ENCODE results near the gene TAF10.

TAF10 gene

GRCh38 chr11:6612213-6613041 is at the start of gene TAF10:
Gene TAF10 (minus strand): TSS chr11:6612216. CDS start chr11:6612189, 27 bp downstream.
- DNase-seq, result peak; percentile 97

GRCh38 chr11:6660712-6661111 is 48.7 kb upstream of the TAF10 start:
- no peak for DNase-seq

GRCh38 chr11:6658647-6659046 is 46.6 kb upstream of the TAF10 start:
- DNase-seq, result no peak

- no peak for DNase-seq
Observed at GRCh38 chr11:6657346-6657745, 45.3 kb upstream of the TAF10 start.

- DNase-seq, result no peak
Observed at GRCh38 chr11:6656936-6657335, 44.9 kb upstream of the TAF10 start.

GRCh38 chr11:6656584-6656915 is 44.5 kb upstream of the TAF10 start:
- DNase-seq, result no peak

GRCh38 chr11:6655790-6656583 is 44.0 kb upstream of the TAF10 start, which contains the start of gene DCHS1:
Gene DCHS1 (minus strand): TSS chr11:6655809. CDS start chr11:6641613, 14,196 bp downstream.
- DNase-seq, result no peak

GRCh38 chr11:6655020-6655789 is 43.2 kb upstream of the TAF10 start:
- no peak for DNase-seq

GRCh38 chr11:6654281-6655019 is 42.4 kb upstream of the TAF10 start:
- DNase-seq, result no peak

- DNase-seq, result no peak
Observed at GRCh38 chr11:6653656-6654055, 41.6 kb upstream of the TAF10 start.

- no peak for DNase-seq
Observed at GRCh38 chr11:6653097-6653496, 41.1 kb upstream of the TAF10 start.

GRCh38 chr11:6652182-6652581 is 40.2 kb upstream of the TAF10 start:
- DNase-seq, result no peak

GRCh38 chr11:6650980-6651379 is 39.0 kb upstream of the TAF10 start:
- DNase-seq, result no peak

GRCh38 chr11:6650104-6650503 is 38.1 kb upstream of the TAF10 start:
- DNase-seq, result no peak

- no peak for DNase-seq
Observed at GRCh38 chr11:6648501-6648900, 36.5 kb upstream of the TAF10 start.

- no peak for DNase-seq
Observed at GRCh38 chr11:6647836-6648235, 35.8 kb upstream of the TAF10 start.

- peak; percentile 66 for DNase-seq
Observed at GRCh38 chr11:6646918-6647679, 35.1 kb upstream of the TAF10 start.

GRCh38 chr11:6646576-6646917 is 34.5 kb upstream of the TAF10 start:
- DNase-seq, result peak; percentile 88

- peak; percentile 78 for DNase-seq
Observed at GRCh38 chr11:6646071-6646470, 34.1 kb upstream of the TAF10 start.

- DNase-seq, result no peak
Observed at GRCh38 chr11:6642957-6643356, 30.9 kb upstream of the TAF10 start.

GRCh38 chr11:6640985-6641701 is 29.1 kb upstream of the TAF10 start:
- DNase-seq, result no peak
